ENCODE measurements around the gene TNNT3. TPM values are rescaled to one million over a fixed set of nuclear protein-coding genes. Genes with fewer than 3 reads are reported as not detected.

The TNNT3 gene
- total RNA-seq, 1 donor from 2014 or later = not detected

DNA sequence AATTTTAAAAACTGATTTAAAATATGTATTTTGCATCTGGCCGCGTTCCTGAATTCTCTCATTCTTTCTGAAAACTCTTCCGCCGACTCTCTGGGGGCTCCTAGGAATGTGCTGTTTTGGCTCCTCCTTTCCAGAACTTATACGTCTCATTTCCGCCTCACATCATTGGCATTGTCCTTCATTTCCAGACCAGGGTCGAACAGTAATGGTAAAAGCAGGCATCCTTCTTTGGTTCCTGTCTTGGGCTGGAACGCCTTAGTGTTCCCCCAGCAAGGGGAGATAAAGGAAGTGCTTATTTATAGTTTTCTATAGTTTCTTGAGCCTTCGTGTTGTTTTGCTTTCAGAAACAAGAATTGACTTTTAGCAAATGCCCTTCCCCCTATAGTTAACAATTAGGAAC, 10.9 kb upstream of the TNNT3 start:
- Mint-ChIP-seq H3K9me3 (ENCODE audit: low read depth) (no peaks in the 10 kb centered on the region), H3K4me1 (ENCODE audit: low read depth) (peaks cover 6% of the 10 kb centered on the region), H3K4me3 (ENCODE audit: low read depth) (no peak overlapping the region), H3K36me3 (ENCODE audit: insufficient read depth) (no peaks in the 10 kb centered on the region), H3K27me3 (peaks cover 36% of the 10 kb centered on the region), H3K27ac (no peak overlapping the region)
- TF ChIP-seq, protein P1, sequence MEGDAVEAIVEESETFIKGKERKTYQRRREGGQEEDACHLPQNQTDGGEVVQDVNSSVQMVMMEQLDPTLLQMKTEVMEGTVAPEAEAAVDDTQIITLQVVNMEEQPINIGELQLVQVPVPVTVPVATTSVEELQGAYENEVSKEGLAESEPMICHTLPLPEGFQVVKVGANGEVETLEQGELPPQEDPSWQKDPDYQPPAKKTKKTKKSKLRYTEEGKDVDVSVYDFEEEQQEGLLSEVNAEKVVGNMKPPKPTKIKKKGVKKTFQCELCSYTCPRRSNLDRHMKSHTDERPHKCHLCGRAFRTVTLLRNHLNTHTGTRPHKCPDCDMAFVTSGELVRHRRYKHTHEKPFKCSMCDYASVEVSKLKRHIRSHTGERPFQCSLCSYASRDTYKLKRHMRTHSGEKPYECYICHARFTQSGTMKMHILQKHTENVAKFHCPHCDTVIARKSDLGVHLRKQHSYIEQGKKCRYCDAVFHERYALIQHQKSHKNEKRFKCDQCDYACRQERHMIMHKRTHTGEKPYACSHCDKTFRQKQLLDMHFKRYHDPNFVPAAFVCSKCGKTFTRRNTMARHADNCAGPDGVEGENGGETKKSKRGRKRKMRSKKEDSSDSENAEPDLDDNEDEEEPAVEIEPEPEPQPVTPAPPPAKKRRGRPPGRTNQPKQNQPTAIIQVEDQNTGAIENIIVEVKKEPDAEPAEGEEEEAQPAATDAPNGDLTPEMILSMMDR (IDR thresholded peaks at IDR 0.05; ENCODE audit: unreplicated experiment) = no peak
- no peak for DNase-seq (ENCODE audit: low spot score, unreplicated experiment)

DNA sequence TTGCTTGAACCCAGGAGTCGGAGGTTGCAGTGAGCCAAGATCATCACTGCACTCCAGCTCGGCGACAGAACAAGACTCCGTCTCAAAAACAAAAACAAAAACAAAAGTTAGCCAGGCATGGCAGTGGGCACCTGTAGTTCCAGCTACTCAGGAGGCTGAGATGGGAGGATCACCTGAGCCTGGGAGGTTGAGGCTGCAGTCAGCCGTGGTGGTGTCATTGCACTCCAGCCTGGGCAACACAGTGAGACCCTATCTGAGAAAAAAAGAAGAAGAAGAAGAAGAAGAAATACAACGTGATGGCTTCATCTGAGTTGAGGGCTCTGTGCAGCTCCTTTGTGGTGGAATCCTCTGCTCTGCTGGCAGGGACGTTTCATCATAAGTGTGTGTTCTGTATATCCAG, 10.0 kb upstream of the TNNT3 start:
- no peak overlapping the region for H3K27ac Mint-ChIP-seq
- peaks cover 6% of the 10 kb centered on the region for H3K4me1 Mint-ChIP-seq (ENCODE audit: low read depth)
- H3K9me3 Mint-ChIP-seq (ENCODE audit: low read depth) = no peaks in the 10 kb centered on the region
- H3K27me3 Mint-ChIP-seq = peaks cover 41% of the 10 kb centered on the region
- TF ChIP-seq, protein P1 (IDR thresholded peaks at IDR 0.05; ENCODE audit: unreplicated experiment) = no peak
- H3K36me3 Mint-ChIP-seq (ENCODE audit: insufficient read depth) = no peaks in the 10 kb centered on the region
- no peak overlapping the region for H3K4me3 Mint-ChIP-seq (ENCODE audit: low read depth)
- no peak for DNase-seq (ENCODE audit: low spot score, unreplicated experiment)

DNA sequence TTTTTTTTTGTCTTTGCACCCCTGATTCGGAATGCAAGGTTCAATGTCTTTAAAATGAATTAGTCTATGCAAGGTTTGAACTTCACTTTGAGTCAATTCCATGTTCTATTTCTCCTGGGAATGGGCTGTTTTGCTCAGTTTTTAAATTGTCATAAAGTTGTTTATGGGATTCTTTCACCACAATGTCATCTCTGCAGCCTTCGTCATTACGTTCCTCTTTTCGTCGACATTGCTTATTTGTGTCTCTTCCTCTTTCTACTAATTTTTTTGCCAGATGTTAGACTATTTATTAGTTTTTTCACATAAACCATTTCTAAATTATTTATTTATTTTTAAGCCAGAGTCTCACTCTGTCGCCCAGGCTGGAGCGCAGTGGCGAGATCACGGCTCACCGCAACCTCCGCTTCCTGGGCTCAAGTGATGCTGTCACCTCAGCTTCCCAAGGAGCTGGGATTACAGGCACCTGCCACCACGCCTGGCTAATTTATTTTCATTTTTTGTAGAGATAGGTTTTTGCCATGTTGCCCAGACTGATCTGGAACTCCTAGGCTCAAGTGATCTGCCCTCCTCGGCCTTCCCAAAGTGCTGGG, 7.1 kb upstream of the TNNT3 start:
- peaks cover 2% of the 10 kb centered on the region for H3K4me1 Mint-ChIP-seq (ENCODE audit: low read depth)
- no peaks in the 10 kb centered on the region for H3K9me3 Mint-ChIP-seq (ENCODE audit: low read depth)
- no peak overlapping the region for H3K27ac Mint-ChIP-seq
- H3K36me3 Mint-ChIP-seq (ENCODE audit: insufficient read depth) = no peaks in the 10 kb centered on the region
- H3K4me3 Mint-ChIP-seq (ENCODE audit: low read depth) = no peak overlapping the region
- no peak for DNase-seq (ENCODE audit: low spot score, unreplicated experiment)
- TF ChIP-seq, protein P1 (IDR thresholded peaks at IDR 0.05; ENCODE audit: unreplicated experiment) = no peak
- peaks cover 34% of the 10 kb centered on the region for H3K27me3 Mint-ChIP-seq

DNA sequence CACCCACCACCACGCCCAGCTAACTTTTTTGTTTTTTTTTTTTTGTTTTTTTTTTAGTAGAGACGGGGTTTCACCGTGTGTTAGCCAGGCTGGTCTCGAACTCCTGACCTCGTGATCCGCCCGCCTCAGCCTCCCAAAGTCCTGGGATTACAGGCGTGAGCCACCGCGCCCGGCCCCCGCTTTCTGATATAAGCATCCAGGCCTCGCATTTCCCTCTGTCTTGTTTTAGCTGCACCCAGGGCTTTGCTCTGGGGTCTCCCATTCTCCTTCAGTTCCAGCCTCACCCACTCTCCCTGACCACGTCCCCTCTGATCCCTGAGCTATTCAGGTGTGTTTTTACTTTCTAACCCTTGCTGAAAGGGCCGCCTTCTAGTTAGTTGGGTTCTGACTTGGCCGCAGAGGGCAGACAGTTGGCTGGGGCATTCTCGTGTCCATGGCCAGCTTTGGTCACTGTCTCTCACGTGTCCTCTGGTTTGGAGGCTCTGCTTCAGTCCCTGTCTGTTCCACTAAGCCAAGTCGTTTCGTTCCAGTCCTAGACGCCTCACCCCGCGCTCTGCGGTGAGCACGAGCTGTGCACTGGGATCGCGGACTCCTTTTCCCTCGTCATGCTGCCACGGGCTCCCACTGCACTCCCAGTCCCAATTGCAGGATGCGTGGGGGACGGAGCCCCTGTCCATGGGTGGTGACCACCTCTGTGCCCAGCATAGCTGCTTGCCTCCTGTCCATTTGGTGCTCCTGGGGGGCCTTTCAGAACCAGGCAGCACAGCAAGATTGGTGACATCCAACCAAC, 6.0 kb upstream of the TNNT3 start:
- Mint-ChIP-seq H3K4me3 (ENCODE audit: low read depth) (no peak overlapping the region), H3K27ac (no peak overlapping the region), H3K36me3 (ENCODE audit: insufficient read depth) (no peaks in the 10 kb centered on the region), H3K9me3 (ENCODE audit: low read depth) (no peaks in the 10 kb centered on the region), H3K27me3 (peaks cover 29% of the 10 kb centered on the region), H3K4me1 (ENCODE audit: low read depth) (peaks cover 2% of the 10 kb centered on the region)
- no peak for DNase-seq (ENCODE audit: low spot score, unreplicated experiment)
- TF ChIP-seq, protein P1 (IDR thresholded peaks at IDR 0.05; ENCODE audit: unreplicated experiment) = no peak

DNA sequence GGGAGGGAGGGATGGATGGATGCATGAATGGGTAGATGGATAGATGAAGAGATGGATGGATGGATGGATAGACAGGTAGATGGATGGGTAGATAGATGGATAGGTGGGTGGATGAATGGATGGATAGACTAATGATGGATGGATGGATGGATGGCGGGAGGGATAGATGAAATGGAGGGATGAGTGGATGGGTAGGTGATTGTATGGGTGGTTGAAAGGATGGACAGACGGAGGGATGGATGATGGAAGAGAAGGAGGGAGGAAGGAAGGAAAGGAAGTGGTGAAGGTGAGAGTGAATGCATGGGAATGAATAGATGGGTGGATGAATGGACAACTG, 3.7 kb upstream of the TNNT3 start:
- H3K36me3 Mint-ChIP-seq (ENCODE audit: insufficient read depth) = no peaks in the 10 kb centered on the region
- H3K4me3 Mint-ChIP-seq (ENCODE audit: low read depth) = no peak overlapping the region
- TF ChIP-seq, protein P1 (IDR thresholded peaks at IDR 0.05; ENCODE audit: unreplicated experiment) = no peak
- H3K9me3 Mint-ChIP-seq (ENCODE audit: low read depth) = no peaks in the 10 kb centered on the region
- no peak overlapping the region for H3K27ac Mint-ChIP-seq
- DNase-seq (ENCODE audit: low spot score, unreplicated experiment) = no peak
- peaks cover 23% of the 10 kb centered on the region for H3K27me3 Mint-ChIP-seq
- H3K4me1 Mint-ChIP-seq (ENCODE audit: low read depth) = no peaks in the 10 kb centered on the region

All from progenitor cell of endocrine pancreas (in vitro differentiated cells).